Cerebellar cortex (tissue), 1 donor: ENCODE results near the gene PRR22.

Experiments used
- DNase-seq: peaks from one replicate; pipeline ENCODE4 v3.0.0-alpha.2; 2015; ENCODE audit warnings: low spot score

PRR22 gene

DNA sequence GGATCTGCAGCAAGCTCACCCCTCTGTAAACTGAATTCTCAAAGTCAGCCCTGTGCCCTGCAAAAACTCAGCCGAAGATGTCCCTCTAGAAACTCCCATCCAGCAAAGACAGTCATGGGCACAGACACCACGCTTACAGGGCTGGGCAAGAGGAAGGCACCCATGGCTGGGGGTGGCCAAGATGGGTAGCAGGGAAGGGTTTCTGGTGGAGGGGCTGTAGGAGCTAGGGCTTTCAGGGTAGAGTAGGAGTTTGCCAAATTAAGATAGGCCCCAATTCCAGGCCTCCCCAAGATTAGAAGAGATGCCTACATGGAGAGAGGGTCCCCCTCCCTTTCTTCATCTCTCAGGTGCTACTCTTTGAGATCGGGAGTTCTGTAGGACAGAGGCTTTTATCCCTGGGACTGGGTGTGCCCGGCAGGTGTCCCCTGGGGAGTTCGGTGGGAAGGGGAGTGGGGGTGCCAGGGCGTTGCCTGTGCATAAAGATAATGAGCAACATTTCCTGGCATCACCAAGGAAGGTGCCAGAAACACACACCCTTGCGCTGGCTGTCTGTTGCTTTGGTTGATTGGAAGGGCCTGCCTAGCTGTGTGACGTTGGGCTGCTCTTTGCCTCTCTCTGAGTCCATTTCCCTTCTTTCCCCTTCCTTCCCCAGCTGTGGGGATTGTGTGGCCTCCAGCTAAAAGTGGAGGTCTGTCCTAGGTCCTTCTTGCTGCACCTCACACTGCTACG, 29.7 kb upstream of the PRR22 start:
- DNase-seq, result no peak

DNA sequence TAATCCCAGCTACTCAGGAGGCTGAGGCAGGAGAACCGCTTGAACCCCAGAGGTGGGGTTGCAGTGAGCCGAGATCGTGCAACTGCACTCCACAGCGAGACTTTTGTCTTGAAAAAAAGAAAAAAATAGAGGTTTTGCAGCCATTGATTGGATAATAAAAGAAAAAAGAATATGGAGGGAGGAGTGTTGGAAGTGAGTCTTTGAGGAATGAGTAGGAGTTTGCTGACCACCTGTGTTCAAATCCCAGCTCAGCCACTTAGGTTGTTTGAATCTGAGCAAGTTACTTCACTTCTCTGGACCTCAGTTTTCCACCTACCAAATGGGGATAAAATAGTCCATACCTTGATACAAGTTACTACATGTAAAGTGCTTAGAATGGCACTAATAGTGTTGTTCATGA, 26.6 kb upstream of the PRR22 start:
- DNase-seq, result no peak

DNA sequence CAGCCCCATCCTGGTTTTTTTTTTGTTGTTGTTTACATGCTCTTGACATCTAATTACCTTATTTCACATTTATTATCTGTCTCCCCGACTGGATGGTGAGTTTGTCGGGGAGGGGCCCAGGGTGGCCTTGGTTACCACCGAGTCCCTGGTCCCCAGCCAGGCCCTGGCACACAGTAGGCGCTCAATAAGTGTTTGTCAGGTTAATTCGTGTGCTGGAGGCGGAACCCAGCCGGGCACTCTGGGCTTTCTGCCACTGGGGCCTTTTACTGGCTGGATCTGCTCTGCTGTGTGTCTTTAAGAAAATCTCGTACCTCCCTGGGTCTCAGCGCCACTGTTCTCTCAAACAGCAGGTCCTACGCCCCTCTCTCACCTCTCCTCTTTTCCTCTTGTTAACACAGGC, 24.9 kb upstream of the PRR22 start:
- DNase-seq, result no peak

DNA sequence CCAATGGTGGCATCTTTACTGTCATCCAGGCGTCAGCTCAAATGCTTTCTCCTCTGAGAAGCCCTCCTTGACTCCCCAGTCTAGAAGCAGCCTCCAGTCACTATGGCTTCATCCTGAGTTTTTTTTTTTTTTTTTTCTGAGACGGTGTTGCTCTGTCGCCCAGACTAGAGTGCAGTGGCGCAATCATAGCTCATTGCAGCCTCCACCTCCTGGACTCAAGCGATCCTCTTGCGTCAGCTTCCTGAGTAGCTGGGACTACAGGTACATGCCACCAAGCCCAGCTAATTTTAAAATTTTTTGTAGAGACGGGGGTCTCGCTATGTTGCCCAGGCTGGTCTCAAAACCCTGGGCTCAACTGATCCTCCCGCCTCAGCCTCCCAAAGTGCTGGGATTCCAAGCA, 24.5 kb upstream of the PRR22 start:
- DNase-seq, result no peak

DNA sequence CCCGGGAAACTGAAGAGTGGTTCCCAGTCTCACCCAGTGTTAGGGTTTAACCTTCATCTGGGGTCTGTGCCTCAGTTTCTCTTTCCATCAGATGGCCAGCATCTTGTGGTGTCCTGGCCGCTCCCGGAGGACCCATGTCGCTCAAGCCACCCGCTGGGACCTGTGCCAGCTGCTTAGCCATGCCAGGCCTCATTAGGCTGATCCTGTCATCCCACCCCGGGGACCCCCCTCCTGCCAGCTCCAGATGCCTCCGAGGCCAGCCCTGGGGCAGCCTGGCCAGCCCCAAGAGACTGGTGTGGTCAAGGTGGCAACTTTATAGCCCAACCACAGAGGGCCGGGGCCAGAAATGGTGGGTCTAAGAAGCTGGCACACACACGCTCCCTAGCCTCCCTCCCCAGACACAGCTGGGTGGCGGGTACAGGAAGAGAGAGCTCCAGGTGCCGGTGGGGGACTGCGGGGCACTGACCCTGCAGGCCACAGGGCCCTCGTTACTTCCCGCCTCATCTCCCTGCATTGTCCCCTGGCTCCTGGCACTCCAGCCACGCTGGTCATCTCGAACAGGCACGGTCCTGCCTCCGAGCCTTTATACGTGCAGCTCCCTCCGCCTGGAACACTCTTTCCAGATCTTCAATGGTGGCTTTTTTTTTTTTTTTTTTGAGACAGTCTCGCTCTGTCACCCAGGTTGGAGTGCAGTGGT, 23.7 kb upstream of the PRR22 start:
- no peak for DNase-seq

- DNase-seq, result no peak
These were observed 22.4 kb upstream of the PRR22 start for GRCh38 chr19:5806905-5807304.

GRCh38 chr19:5806133-5806489, 21.6 kb upstream of the PRR22 start:
- no peak for DNase-seq

- DNase-seq, result peak; percentile 67
These were observed 21.1 kb upstream of the PRR22 start for GRCh38 chr19:5805462-5806132.

DNA sequence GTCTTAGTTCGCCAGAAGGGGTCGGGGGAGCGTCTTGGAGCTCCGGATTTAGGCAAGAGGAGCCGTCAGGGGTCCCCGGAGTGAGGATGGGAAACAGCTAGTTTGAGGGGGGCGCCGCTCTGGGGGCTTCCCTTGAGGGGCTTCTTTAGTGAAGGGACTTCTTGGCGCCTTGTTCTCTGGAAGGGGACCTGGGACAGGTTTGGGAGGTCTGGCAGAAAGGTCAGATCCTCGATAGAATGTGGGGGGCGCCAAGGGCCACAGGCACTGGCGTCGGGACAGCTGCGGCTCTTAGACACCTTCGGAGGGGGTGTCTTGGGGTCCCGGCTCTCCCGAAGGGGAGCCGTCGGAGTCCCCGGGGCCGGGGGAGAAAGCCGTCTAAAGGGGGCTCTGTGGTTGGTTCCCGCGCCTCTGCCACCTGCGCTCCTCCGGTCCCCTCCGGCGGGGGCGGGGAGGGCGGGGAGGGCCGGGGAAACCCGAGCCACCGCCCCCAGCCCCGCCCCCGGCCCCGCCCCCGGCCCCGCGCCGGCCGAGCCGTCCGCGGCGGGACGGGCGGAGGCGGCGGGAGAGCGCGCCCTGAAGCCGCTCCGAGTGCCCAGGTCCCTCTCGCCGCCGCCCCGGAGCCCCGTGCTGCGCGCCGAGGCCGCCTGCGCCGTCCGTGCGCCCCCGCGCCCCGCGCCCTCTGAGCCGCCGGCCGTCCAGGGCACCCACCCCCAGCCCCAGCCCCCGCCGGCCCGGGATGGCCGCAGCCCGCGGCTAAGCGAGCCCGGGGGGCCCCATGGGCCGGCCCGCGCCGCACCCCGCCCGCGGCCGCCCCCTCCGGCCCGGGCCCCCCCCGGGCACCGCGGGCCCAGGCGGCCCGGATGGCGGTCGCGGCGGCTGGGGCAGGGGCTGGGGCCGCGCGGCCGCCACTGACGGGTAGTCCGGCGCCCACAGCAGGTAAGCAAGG, 20.2 kb upstream of the PRR22 start, which contains the start of gene NRTN:
TSS of gene NRTN (plus strand) at position 552 of the 946 bp plus-strand sequence. CDS start 19,099 bp downstream, outside the sequence.
- DNase-seq, result peak; percentile 10

DNA sequence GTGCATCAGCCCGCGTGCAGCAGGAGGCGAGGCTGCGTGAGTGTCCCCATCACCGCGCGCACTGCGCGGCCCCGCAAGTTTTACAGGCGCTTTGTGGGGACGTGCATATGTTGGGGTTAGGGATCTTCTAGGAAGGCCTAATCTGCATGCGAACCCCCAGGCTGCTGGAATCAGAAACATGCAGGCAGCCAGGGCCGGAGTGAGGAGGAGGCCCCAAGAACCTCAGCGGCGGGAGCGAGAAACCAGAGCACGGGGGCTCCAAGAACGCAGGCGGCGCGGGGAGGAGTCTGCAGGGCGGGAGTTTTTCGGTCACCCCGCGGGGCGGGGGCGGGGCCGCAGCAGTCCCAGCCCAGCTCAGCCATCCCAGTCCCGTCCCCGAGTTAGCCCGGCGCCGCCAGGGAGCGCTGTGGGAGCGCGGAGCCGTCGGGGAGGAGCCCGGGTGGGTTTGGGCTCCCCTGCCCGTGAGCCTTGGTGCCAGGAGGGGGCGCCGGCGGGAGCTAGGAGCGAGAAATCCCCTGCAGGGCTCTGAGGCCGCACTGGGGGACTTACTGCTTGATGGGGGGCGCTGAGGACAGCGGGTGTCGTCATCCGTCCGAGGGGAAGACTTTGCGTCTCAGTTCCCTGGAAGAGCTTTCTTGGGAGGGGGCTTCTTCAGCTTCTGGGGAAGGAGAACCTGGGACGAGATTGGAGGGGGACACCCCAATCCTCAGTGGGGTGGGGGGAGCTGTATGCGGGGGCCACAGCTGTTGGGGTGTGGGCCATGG, 19.4 kb upstream of the PRR22 start:
- peak; percentile 78 for DNase-seq

- peak; percentile 11 for DNase-seq
These were observed 18.9 kb upstream of the PRR22 start for GRCh38 chr19:5803441-5803751.

DNA sequence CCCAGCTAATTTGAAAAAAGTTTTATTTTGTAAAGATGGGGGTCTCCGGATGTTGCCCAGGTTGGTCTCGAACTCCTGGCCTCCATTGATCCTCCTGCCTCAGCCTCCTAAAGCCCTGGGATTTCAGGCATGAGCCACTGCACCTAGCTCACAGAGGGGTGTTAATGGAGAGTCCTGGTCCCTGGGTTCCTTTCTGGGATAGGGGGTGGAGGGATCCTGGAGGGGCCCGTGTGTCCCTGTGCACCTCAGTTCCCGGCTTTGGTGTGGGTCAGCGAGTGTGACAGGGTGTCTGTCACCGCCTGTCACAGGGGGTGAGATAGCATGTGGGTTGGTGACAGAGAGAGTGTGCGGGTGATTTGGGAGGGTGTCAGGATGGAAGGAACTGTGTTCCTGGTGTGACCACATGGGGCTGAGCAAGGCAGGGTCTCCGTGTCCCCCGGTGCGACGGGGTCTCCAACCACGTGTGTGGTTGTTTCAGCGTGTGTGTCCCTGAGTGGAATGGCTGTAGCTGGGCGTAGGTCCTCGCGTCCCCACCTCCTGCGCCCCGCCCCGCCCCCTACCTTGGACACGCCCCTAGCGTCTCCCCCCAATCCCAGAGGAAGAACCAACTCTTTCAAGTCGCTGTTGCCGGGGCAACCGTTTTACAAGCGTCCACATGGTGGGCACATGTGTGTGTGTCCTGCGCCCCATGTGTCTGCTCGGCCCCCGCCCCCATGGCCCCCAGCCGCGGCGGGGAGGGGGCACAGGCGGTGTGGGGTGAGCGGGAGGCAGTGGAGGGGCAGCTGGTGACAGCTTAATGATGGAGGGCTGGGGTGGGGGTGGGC, 17.5 kb upstream of the PRR22 start:
- DNase-seq, result peak; percentile 92

- no peak for DNase-seq
These were observed 16.1 kb upstream of the PRR22 start for GRCh38 chr19:5800361-5801270.

DNA sequence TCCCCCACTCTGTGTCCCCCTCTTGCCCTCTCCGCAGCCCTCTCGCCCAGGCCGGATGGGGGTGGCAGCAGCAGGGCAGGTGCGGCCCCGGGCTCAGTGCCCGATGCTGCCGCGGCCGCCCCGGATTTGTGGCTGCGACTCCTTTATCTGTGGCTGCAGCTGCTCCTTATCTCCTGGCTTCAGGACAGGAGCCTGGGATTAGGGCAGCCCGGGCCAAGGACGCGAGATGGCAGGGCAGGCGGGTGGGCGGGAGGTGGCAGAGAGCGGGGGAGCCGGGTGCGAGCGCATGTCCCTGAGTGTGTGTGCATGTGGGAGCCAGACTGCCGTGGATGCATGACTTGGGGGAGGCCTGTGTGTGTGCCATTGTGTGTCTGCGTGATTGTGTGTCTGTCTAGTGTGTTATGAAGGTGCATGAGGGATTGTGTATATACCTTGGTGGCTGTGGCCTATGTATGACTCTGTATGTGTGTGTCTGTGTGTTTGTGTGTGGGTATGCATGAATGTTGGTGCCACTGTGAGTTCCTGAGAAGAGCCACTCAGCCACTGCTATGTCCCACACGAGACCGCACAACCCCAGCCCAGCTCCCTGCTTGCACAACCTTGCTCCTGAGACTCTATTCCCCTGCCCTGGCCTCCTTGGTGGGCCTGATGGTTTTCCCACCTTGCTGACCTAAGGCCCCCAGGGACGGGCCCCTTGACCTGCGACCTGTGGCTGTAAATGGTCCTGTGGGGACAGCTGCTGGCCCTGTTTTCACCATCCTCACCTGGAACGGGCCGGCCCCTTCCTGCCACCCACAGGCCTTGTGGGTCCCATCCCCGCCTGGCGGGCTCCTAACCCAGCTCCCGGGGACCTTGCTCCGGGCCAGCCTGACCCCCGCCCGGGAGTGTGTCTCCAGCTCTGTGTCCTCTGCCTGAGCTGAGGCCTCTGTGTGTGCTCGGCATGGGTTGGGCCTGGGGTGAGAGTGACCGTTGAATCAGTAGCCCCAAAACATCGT, 15.0 kb upstream of the PRR22 start:
- DNase-seq, result no peak

DNA sequence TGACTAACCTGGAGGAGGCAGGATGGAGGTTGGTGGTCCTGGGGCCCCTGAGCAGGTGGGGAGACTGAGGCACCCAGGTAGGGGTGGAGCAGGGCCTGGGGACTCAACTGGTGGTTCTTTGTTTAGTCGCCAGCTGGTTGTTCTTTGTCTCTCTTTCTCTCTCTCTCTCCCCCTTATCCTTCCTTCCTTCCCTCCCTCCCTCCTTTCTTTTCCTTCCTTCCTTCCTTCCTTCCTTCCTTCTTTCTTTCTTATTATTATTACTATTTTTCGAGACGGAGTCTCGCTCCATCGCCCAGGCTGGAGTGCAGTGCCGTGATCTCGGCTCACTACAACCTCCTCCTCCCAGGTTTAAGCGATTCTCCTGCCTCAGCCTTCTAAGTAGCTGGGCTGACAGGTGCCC, 13.7 kb upstream of the PRR22 start:
- DNase-seq, result no peak

DNA sequence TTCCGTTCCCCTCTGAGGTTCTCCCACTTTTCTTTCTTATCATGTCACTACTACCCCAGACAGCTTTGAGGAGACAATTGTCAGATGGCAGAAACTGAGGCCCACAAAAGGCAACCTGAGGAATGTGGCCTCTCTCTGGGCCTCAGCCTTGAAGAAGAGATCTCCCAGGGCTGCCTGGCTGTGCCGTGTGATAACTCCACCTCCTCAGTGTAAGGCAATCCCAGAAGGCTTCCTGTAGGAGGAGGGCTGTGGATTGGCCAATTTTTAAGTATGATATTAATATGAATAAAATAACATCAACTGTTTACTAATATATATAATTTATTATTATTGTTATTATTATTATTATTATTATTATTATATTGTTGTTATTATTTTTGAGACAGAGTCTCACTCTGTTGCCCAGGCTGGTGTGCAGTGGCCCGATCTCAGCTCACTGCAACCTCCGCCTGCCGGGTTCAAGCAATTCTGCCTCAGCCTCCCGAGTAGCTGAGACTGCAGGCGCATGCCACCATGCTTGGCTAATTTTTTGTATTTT, 10.9 kb upstream of the PRR22 start:
- no peak for DNase-seq

DNA sequence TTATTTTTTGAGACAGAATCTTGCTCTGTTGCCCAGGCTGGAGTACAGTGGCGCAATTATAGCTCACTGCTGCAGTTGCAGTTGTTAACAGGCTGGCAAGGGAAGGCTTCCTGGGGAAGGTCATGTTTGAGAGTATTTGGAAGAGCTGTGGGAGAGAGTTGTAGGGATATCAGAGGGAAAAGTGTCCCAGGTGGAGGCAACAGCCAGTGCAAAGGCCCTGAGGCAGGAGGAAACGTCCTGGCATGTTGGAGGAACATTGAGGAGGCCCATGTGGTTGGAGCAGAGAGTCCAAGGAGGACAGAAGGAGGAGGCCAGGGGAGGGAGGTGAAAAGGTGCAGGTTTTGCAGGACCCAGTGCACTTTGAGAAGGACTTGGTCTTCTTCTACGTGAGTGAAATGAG, 8.6 kb upstream of the PRR22 start:
- no peak for DNase-seq

DNA sequence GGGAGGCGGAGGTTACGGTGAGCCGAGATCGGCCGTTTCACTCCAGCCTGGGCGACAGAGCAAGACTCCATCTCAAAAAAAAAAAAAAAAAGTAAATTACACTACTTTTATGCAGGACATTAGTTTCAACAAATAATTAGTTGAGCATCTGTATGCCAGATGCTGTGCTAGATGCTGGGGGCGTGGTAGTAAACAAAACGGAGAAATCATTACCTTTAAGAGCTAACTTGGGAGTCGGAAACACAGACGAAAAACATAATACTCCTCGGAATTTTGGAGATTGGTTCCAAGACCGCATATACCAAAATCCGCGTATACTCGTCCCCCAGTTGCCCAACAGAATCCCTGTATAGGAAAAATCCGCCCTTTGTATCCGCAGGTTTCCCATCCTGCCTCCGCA, 7.7 kb upstream of the PRR22 start:
- no peak for DNase-seq
